HG03342 (cell line): Measurements from ENCODE around the gene LAMTOR3.

Source experiments
- ATAC-seq: cut with Tn5 transposase; IDR thresholded peaks from one replicate; pipeline ENCODE4 v1.9.1; 2021; ENCODE audit warnings: mild to moderate bottlenecking, moderate library complexity; ENCODE audit not compliant: unreplicated experiment

Gene LAMTOR3

DNA sequence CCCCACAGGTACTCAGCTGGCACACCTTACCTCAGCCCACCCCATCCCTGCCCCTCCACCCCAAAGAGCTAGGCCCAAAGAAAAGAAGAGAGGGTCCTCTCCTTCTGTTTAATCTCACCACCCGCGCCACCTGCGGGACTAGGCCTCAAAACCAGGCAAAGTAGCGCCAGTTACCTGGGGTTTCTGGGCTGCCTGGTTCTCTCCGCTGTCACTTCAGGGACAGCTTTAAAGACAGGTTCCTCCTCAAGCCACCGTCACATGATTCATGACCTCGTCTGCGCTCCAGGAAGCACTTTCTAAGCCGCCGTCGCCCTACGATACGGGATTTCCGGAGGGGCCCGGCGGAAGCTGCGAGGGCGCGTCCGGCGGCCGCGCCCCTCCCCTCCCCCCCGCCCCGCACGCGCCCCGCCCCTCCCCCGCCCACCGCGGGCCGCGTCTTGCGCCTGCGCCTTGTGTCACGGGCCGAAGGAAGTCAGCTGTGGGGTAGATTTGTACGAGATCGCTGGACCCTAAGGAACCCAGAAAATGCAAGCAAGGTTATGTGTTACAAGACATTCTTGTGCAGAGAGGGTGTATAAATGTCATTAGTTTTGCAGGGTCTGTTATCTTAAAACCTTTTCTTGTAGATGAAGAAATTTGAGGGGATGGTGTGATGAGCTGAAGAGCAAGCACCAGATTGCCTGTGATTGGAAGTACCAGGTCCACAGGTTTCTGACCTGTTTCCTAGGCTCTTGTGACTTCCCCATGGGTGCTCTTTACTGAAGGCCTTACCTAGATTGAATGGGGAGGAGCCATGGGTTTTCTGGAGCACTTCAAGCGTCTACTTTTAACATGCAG lies at the start of gene LAMTOR3:
Gene LAMTOR3 (minus strand): TSS at position 267 of the 837 bp plus-strand sequence. CDS start 464 bp downstream, outside the sequence.
- ATAC-seq, result peak; percentile 100

- no peak for ATAC-seq
Measured at GRCh38 chr4:99938243-99938753, 44.1 kb upstream of the LAMTOR3 start.

GRCh38 chr4:99934891-99935290 lies 40.7 kb upstream of the LAMTOR3 start:
- no peak for ATAC-seq

GRCh38 chr4:99927566-99927965 lies 33.3 kb upstream of the LAMTOR3 start:
- ATAC-seq, result no peak

GRCh38 chr4:99921174-99921573 lies 26.9 kb upstream of the LAMTOR3 start:
- no peak for ATAC-seq

- no peak for ATAC-seq
Measured at GRCh38 chr4:99918656-99919055, 24.4 kb upstream of the LAMTOR3 start.

DNA sequence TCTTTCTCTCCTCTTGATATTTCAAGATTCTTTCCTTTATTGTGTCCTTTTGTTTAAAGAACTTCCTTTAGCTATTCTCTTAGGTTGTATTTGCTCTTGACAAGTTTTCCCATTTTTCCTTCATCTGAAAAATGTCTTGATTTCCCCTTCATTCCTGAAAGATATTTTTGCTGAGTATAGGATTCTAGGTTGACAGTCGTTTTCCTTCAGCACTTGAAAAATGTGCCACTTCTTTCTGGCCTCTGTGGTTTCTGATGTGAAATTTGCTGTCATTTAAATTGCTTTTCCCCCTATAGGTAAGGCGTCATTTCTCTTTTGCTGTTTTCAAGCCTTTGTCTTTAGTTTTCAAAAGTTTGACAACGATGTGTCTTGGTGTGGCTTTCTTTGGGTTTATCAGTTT lies 23.3 kb upstream of the LAMTOR3 start:
- ATAC-seq, result no peak

DNA sequence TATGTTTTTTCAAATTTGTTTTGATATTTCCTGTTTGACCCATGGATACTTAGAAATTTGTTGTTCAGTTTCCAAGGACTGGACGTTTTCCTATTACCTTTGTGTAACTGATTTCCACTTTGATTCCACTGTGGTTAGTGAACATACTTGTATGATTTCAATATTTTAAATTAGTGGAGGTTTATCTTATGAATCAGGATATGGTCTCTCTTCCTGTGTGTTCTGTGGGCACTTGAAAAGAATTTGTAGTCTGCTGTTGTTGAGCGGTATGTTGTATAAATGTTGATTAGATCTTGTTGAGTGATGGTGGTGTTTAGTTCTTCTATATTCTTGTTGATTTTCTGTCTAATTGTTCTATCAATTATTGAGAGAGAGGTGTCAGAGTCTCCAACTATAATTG lies 21.2 kb upstream of the LAMTOR3 start:
- no peak for ATAC-seq

DNA sequence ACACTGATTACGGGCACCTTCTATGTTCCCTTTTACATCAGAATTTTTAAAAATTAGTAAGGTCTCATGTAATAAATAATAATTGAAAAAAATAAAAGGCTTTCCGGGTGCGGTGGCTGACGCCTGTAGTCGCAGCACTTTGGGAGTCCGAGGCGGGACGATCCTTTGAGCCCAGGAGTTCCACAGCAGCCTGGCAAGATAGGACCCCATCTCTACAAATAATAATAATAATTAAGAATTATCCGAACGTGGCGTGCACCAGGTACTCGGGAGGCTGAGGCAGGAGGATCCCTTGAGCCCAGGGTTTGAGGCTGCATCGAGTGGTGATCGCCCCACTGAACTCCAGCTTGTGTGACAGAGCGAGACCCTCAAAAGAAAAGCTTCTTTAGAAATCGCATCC lies 771 bp upstream of the LAMTOR3 start:
- ATAC-seq, result no peak

DNA sequence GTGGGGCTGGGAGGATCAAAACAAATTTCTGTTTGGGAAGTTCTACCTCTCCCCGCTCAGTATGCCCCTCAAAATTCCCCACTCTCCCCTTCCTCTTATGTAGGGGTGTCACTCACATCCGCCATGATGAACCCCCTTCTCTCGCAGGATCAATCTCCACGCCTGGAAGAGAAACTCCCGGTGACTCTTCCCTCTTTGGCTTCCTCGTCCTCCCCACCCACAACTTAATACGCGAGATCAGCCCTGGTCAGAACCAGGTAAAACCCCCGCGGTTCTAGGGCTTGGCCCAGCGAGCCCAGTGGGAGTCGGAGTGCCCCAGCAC lies 427 bp downstream of the LAMTOR3 start:
- ATAC-seq, result no peak

- no peak for ATAC-seq
Measured at GRCh38 chr4:99893029-99893428, 1.2 kb downstream of the LAMTOR3 start.

GRCh38 chr4:99891351-99891750 lies 2.9 kb downstream of the LAMTOR3 start:
- ATAC-seq, result no peak

DNA sequence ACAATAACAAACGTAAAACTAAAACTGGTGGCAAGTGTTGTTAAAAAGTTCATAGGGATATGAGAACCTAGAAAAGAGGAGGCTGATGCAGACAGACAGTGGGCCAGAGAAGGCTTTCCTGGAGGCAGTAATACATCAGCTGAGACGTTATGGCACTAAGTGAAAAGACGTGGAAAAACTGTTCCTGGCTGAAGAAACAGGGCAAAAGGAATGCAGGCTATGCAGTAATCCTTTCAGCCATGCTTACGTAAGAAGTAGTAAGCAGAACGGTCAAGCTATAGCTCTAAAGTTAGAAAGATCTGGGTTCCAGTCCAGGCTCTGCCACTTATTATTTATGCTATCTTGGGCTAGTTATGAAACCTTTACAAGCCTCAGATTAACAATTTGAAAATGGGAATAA lies 6.4 kb downstream of the LAMTOR3 start:
- ATAC-seq, result no peak

DNA sequence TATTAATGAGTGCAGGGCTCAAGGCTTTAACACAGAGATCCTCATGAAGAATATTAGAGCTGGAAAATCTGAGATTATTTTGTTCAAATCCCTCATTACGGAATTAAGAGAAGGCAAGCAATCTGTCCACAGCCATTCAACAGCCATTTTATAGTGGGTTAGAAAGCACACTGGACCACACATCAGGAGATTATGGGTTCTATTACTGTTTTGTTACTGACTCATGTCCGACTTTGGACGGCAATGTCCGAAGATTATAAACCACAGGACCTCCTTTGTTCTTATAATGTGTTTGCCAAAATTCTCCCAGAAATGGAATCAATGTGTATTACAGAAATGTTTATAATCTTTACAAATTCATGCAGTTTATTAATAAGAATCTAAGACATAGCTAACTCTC lies 8.1 kb downstream of the LAMTOR3 start:
- no peak for ATAC-seq

DNA sequence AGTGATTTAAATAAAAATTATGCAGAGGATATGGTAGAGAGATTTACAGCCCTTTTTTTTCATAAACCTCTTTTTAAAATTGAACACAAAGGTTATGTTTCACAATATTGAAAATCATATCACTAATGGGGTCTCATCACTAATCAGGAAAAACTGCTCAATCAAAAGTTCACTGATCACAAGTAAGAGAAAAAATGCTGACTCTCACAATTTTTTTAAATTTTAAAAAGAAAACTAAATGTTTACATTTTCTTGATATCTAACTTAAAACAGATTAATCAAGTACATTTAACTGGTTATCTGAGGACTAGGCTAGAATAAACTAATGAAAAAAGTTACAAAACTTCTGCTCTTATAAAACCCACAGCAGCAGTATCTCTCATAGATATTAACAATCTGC lies 8.5 kb downstream of the LAMTOR3 start:
- no peak for ATAC-seq

DNA sequence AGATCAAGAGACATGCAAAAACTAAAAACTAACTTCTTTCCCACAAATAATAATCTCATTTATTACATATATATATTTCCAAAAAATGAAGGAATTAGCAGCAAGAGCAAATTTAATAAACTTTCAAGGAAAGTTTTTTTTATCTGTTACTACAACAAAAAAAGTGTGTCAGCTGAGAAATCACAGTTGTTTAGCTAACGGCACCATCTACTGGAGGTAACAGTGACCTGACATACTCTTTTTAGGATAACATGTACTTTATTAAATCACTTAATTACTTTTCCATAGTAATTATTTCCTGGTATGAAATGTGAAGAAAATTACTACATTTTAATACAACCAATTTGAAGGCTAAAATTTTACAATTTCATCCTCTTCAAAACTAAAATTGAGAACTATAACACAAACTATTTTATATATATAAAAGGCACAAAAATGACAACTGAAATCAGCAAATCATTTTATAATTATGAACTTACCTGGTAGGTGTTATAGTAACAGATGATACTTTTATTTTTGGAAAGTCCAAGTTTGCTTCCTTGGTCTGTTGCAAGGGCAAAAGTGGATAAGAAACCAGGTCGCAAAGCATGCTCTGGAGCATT lies 9.1 kb downstream of the LAMTOR3 start:
- peak; percentile 63 for ATAC-seq

GRCh38 chr4:99879458-99879857 lies 14.8 kb downstream of the LAMTOR3 start:
- no peak for ATAC-seq

- ATAC-seq, result no peak
Measured at GRCh38 chr4:99878604-99879003, 15.6 kb downstream of the LAMTOR3 start.

GRCh38 chr4:99876946-99877345 lies 17.3 kb downstream of the LAMTOR3 start:
- ATAC-seq, result no peak

DNA sequence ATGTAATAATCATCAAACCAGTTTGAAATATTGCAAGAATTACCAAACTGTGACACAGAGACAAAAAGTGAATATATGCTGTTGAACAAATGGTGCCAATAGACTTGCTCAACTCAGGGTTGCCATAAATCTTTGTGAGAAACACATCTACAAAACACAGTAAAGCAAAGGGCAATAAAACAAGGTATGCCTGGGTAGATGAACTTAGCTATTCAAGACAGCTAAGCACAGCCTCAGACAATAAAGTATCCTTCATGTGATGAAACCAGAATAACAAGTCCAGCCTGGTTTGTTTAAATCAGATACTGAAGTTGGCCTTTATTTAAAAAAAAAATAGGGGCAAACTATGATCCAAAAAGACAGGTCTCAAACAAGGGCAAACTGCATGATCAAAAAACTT lies 19.2 kb downstream of the LAMTOR3 start:
- ATAC-seq, result no peak

DNA sequence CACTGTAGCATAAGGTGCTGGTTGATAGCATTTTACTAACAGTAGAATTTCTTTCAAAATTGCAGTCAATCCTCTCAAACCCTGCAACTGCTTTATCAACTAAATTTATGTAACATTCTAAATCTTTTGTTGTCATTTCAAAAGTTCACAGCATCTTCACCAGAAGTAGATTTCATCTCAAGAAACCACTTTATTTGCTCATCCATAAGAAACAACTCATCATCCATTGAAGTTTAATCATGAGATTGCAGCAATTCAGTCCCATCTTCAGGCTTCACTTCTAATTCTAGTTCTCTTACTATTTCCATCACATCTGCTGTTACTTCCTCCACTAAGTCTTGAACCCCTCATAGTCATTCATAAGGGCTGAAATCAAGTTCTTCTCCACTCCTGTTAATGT lies 21.7 kb downstream of the LAMTOR3 start:
- ATAC-seq, result no peak

GRCh38 chr4:99868126-99868596 lies 26.1 kb downstream of the LAMTOR3 start:
- peak; percentile 67 for ATAC-seq
